ENCODE data around the gene ABI1. TPM values are rescaled to one million over a fixed set of nuclear protein-coding genes. Genes with fewer than 3 reads are reported as not detected.

Gene ABI1
- total and polyA plus RNA-seq, 2 of the 4 experiments (the other 2 are of a cell fraction), result 49.6 to 71.3 TPM

DNA sequence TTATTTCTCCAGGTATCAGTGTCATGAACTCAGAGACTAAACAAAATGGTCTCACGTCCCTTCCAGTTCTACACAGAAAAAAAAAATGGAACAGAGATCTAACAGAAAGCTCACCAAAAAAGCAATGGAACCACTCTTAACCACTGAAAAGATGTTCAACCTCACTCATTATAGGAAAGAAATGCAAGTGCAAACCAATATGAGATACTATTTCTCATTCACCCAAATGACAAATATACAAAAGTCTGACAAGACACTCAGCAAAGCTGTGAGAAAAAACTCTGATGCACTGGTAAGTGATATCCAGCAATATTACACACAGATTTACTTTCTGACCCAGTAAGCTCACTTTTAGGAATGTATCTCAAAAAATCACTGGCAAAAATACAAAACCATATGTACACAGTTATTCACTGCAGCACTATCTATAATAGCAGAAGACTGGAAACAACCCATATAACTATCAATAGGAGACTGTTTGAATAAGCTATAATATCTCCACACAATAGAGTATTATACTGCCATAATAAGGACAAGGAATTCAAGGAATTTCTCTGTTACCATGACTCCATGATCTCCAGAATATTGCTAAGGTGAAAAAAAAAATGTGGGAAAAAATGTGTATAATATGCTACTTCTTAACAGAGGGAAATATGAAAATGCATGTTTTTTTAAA is 36.6 kb downstream of the ABI1 start:
- no peak overlapping the region for H3K23ac ChIP-seq (ENCODE audit: low read depth, low read length)
- H3K27me3 ChIP-seq (ENCODE audit: control insufficient read depth, insufficient read depth, low read length), result no peaks in the 10 kb centered on the region
- H4K91ac ChIP-seq (ENCODE audit: insufficient read depth, low read depth, low read length), result no peak overlapping the region
- TF ChIP-seq, protein P1, sequence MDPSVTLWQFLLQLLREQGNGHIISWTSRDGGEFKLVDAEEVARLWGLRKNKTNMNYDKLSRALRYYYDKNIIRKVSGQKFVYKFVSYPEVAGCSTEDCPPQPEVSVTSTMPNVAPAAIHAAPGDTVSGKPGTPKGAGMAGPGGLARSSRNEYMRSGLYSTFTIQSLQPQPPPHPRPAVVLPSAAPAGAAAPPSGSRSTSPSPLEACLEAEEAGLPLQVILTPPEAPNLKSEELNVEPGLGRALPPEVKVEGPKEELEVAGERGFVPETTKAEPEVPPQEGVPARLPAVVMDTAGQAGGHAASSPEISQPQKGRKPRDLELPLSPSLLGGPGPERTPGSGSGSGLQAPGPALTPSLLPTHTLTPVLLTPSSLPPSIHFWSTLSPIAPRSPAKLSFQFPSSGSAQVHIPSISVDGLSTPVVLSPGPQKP (IDR thresholded peaks at IDR 0.05; ENCODE audit: borderline replicate concordance, low read depth, low read length), result no peak
- TF ChIP-seq MAFK (IDR thresholded peaks at IDR 0.05; ENCODE audit: low read depth, low read length), result no peak
- TF ChIP-seq NFE2L2 (IDR thresholded peaks at IDR 0.05; ENCODE audit: low read depth, low read length), result no peak
- no peak for TF ChIP-seq RCOR1 (IDR thresholded peaks at IDR 0.05; ENCODE audit: insufficient replicate concordance, low read length)
- no peak for TF ChIP-seq CHD1 (IDR thresholded peaks at IDR 0.05; ENCODE audit: low read depth, low read length)
- TF ChIP-seq MXI1 (IDR thresholded peaks at IDR 0.05; ENCODE audit: borderline replicate concordance, low read depth, low read length), result no peak
- TF ChIP-seq RAD21 (IDR thresholded peaks at IDR 0.05; ENCODE audit: low read length), result no peak
- TF ChIP-seq, protein P2, sequence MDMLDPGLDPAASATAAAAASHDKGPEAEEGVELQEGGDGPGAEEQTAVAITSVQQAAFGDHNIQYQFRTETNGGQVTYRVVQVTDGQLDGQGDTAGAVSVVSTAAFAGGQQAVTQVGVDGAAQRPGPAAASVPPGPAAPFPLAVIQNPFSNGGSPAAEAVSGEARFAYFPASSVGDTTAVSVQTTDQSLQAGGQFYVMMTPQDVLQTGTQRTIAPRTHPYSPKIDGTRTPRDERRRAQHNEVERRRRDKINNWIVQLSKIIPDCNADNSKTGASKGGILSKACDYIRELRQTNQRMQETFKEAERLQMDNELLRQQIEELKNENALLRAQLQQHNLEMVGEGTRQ (IDR thresholded peaks at IDR 0.05; ENCODE audit: low read depth, low read length), result no peak
- no peak for TF ChIP-seq BHLHE40 (IDR thresholded peaks at IDR 0.05; ENCODE audit: low read depth, low read length)
- no peak for TF ChIP-seq MAZ (IDR thresholded peaks at IDR 0.05; ENCODE audit: borderline replicate concordance, low read depth, low read length)
- TF ChIP-seq, protein P3, sequence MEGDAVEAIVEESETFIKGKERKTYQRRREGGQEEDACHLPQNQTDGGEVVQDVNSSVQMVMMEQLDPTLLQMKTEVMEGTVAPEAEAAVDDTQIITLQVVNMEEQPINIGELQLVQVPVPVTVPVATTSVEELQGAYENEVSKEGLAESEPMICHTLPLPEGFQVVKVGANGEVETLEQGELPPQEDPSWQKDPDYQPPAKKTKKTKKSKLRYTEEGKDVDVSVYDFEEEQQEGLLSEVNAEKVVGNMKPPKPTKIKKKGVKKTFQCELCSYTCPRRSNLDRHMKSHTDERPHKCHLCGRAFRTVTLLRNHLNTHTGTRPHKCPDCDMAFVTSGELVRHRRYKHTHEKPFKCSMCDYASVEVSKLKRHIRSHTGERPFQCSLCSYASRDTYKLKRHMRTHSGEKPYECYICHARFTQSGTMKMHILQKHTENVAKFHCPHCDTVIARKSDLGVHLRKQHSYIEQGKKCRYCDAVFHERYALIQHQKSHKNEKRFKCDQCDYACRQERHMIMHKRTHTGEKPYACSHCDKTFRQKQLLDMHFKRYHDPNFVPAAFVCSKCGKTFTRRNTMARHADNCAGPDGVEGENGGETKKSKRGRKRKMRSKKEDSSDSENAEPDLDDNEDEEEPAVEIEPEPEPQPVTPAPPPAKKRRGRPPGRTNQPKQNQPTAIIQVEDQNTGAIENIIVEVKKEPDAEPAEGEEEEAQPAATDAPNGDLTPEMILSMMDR (conservative IDR thresholded peaks at IDR 0.05; ENCODE audit: low read depth, low read length), result no peak
- TF ChIP-seq POLR2A (IDR thresholded peaks at IDR 0.05; ENCODE audit: low read depth, low read length), result no peak
- no peak for TF ChIP-seq SMC3 (IDR thresholded peaks at IDR 0.05; ENCODE audit: low read depth, low read length)
- no peak for TF ChIP-seq RFX5 (IDR thresholded peaks at IDR 0.05; ENCODE audit: low read depth, low read length)
- no peak for TF ChIP-seq CEBPB (IDR thresholded peaks at IDR 0.05; ENCODE audit: low read depth, low read length)
- no peak for TF ChIP-seq FOS (IDR thresholded peaks at IDR 0.05; ENCODE audit: low read depth, low read length)
- DNase-seq (no peak), ATAC-seq (ENCODE audit: low read depth) (no peak)
- POLR2A ChIA-PET (ENCODE audit: unreplicated experiment), result no interaction called here
- H2BK20ac ChIP-seq (ENCODE audit: low read depth, low read length), result no peak overlapping the region
- no peak overlapping the region for H3K18ac ChIP-seq (ENCODE audit: low read depth, low read length)
- no peak overlapping the region for H3K14ac ChIP-seq (replicated peaks; ENCODE audit: low read depth, low read length)
- intact Hi-C loops (cut with micrococcal nuclease), result no loop called here
- BruUV-seq (replicated peaks), result no TSS peak
- no peak overlapping the region for H2BK15ac ChIP-seq (ENCODE audit: low read depth, low read length)
- dilution Hi-C loops (cut with HindIII; ENCODE audit: low sequenced_read_pairs, unreplicated experiment), result no loop called here
- CTCF ChIA-PET, result no interaction called here
- H3K4me1 ChIP-seq (ENCODE audit: control insufficient read depth, insufficient read depth, low read length), result no peaks in the 10 kb centered on the region
- no peak overlapping the region for H2BK120ac ChIP-seq (ENCODE audit: low read depth, low read length)
- H4K20me1 ChIP-seq (ENCODE audit: insufficient read depth, low read length), result peaks cover 21% of the 10 kb centered on the region; the same call in 1 of the 2 replicates
- no peak overlapping the region for H3K27ac ChIP-seq (ENCODE audit: insufficient read depth, low read length)
- no peaks in the 10 kb centered on the region for H3K9me3 ChIP-seq (ENCODE audit: control insufficient read depth, insufficient read depth, low read length)
- peaks cover 4% of the 10 kb centered on the region for H3K9me1 ChIP-seq (ENCODE audit: insufficient read depth, low read length)
- no peak overlapping the region for H2AK9ac ChIP-seq (replicated peaks; ENCODE audit: low read depth, low read length, poor library complexity)
- in situ Hi-C loops (cut with MboI; ENCODE audit: low sequenced_read_pairs), result no loop called here
- H3K36me3 ChIP-seq (ENCODE audit: control insufficient read depth, insufficient read depth, low read length), result no peaks in the 10 kb centered on the region; the same call in 1 of the 2 replicates
- no peak overlapping the region for H2AK5ac ChIP-seq (ENCODE audit: low read depth, low read length)
- no CpG with 5 or more reads among the region's 1 CpG for WGBS, 2 experiments (ENCODE audit: extremely low coverage in 2 of 2, insufficient read length in 1 of 2)
- no peak overlapping the region for H4K5ac ChIP-seq (ENCODE audit: low read depth, low read length)
- H3K4ac ChIP-seq (ENCODE audit: low read depth, low read length), result no peak overlapping the region
- no peak overlapping the region for H2BK5ac ChIP-seq (ENCODE audit: low read depth, low read length, poor library complexity, severe bottlenecking)
- no peak overlapping the region for H3K4me3 ChIP-seq (ENCODE audit: insufficient read depth, low read depth, low read length)
- no peak overlapping the region for H2AFZ ChIP-seq (replicated peaks; ENCODE audit: low read length, poor library complexity)
- peaks cover 31 to 51% of the 10 kb centered on the region in 2 experiments for H3K79me1 ChIP-seq (ENCODE audit: low read depth in 1 of 2, low read length in 2 of 2)
- no peak overlapping the region for H3K4me2 ChIP-seq (ENCODE audit: low read depth, low read length)
- no peak overlapping the region for H4K8ac ChIP-seq (ENCODE audit: low read depth in 2 of 2, low read length in 2 of 2)
- no peak overlapping the region for H3K56ac ChIP-seq (ENCODE audit: extremely low read depth, insufficient read depth, low read length)
- H3K9ac ChIP-seq (ENCODE audit: low read depth, low read length), result no peak overlapping the region
